Panc1 (cell line): ENCODE results near the gene SLC52A3. TPM values are rescaled to one million over a fixed set of nuclear protein-coding genes. Genes with fewer than 3 reads are reported as not detected.

ENCODE experiments used
- ATAC-seq: fragments of 200-7000 bp; cut with Tn5 transposase; 2 replicates; pipeline ENCODE4 v1.9.1; 2020; ENCODE audit warnings: mild to moderate bottlenecking, moderate library complexity
- BruUV-seq: library from RNA; stranded (reverse); fragments of 400-500 nt; replicated peaks from 2 replicates; lab custom pipeline; 2021; lab: Mats Ljungman, UMichigan
- CTCF ChIA-PET: fragments of 300-600 bp; sonication (Branson Sonifier 250); formaldehyde crosslinking; loops from one replicate; lab custom pipeline; 2022; ENCODE audit warnings: antibody characterized with exemption; lab: Charles Lee
- POLR2A ChIA-PET: fragments of 300-600 bp; sonication (Branson Sonifier 250); formaldehyde crosslinking; loops from one replicate; lab custom pipeline; 2022; ENCODE audit warnings: antibody characterized with exemption; lab: Charles Lee
- DNase-seq: peaks from one replicate; pipeline ENCODE4 v3.0.0-alpha.2; 2010; ENCODE audit warnings: low read depth, low spot score
- H3K27ac ChIP-seq: 2 replicates; pipeline ENCODE4 v1.5.1; 2011; ENCODE audit warnings: mild to moderate bottlenecking, low read length, inconsistent platforms
- H3K27me3 ChIP-seq: fragments of 200-500 bp; sonication (Bioruptor generic); 2 replicates; pipeline ENCODE4 v1.6.0; 2014; ENCODE audit warnings: low read length, inconsistent platforms; ENCODE audit not compliant: control insufficient read depth, insufficient read depth
- H3K36me3 ChIP-seq: fragments of 200-500 bp; sonication (Bioruptor generic); 2 replicates; pipeline ENCODE4 v1.5.1; 2014; ENCODE audit warnings: inconsistent platforms, mild to moderate bottlenecking, low read length, moderate library complexity; ENCODE audit not compliant: control insufficient read depth, insufficient read depth
- H3K4me1 ChIP-seq: 2 replicates; pipeline ENCODE4 v1.5.1; 2011; ENCODE audit warnings: inconsistent platforms, mild to moderate bottlenecking, low read length, moderate library complexity; ENCODE audit not compliant: control insufficient read depth, insufficient read depth
- H3K4me3 ChIP-seq, 2 experiments: 2 replicates each; pipeline ENCODE4 v1.5.1; 2011 to 2012; ENCODE audit warnings: low read depth in 2 of 2, low read length in 2 of 2, mild to moderate bottlenecking in 2 of 2, inconsistent platforms in 1 of 2, moderate library complexity in 1 of 2
- H3K9me3 ChIP-seq: fragments of 200-500 bp; sonication (Bioruptor generic); 2 replicates; pipeline ENCODE4 v1.5.1; 2014; ENCODE audit warnings: low read depth, mild to moderate bottlenecking, inconsistent platforms, low read length, moderate library complexity; ENCODE audit not compliant: control insufficient read depth, insufficient read depth
- CTCF ChIP-seq: fragments of 450-650 bp; IDR thresholded peaks from 2 replicates; pipeline ENCODE4 v1.5.1; 2017; ENCODE audit warnings: mild to moderate bottlenecking
- POLR2AphosphoS5 ChIP-seq: IDR thresholded peaks from 2 replicates; pipeline ENCODE4 v1.6.1; 2012; ENCODE audit warnings: mild to moderate bottlenecking, low read depth, low read length, moderate library complexity
- REST ChIP-seq, 2 experiments: IDR thresholded peaks; 2 replicates each; pipeline ENCODE4 v1.6.1; 2011 to 2012; ENCODE audit warnings: low read depth in 2 of 2, control low read depth in 1 of 2, low read length in 1 of 2, mild to moderate bottlenecking in 1 of 2, moderate library complexity in 1 of 2; ENCODE audit not compliant: insufficient read depth in 1 of 2
- SIN3A ChIP-seq: IDR thresholded peaks from 2 replicates; pipeline ENCODE4 v1.6.1; 2012; ENCODE audit warnings: low read depth, mild to moderate bottlenecking, low read length, moderate library complexity, borderline replicate concordance; ENCODE audit not compliant: insufficient read depth
- TCF7L2 ChIP-seq: IDR thresholded peaks from 2 replicates; pipeline ENCODE4 v1.6.1; 2011; ENCODE audit warnings: mild to moderate bottlenecking, low read depth, low read length, inconsistent platforms
- in situ Hi-C: cut with HindIII; loops from 2 replicates; pipeline ENCODE4 v1.10.0; 2016; ENCODE audit warnings: low sequenced_read_pairs, low pct_unique_long_range_greater_than_20kb
- intact Hi-C: fragments of 100-400 bp; cut with micrococcal nuclease; formaldehyde crosslinking; loops from one replicate; pipeline ENCODE4 v1.10.0; 2022; ENCODE audit not compliant: unreplicated experiment
- total RNA-seq: library from RNA; stranded (reverse); gene quantifications from one replicate; pipeline ENCODE4 v1.2.1, GENCODE V29; 2021; ENCODE audit not compliant: unreplicated experiment

The SLC52A3 gene
- total RNA-seq, 1 experiment from 2014 or later: 6.4 TPM

GRCh38 chr20:752291-752690, 16.0 kb downstream of the SLC52A3 start:
- no peaks in the 10 kb centered on the region for H3K36me3 ChIP-seq
- H3K4me1 ChIP-seq: no peaks in the 10 kb centered on the region
- POLR2A ChIA-PET: no interaction called here
- H3K27me3 ChIP-seq: no peaks in the 10 kb centered on the region
- in situ Hi-C loops (no loop called here), intact Hi-C loops (no loop called here)
- no TSS peak for BruUV-seq
- ATAC-seq (no peak), DNase-seq (no peak)
- no peak overlapping the region for H3K27ac ChIP-seq
- H3K9me3 ChIP-seq: no peaks in the 10 kb centered on the region
- CTCF ChIA-PET: no interaction called here
- H3K4me3 ChIP-seq: no peak overlapping the region
- TF ChIP-seq REST (IDR thresholded peaks at IDR 0.05; ENCODE audit: insufficient read depth in 1 of 2, low read depth in 2 of 2, low read length in 1 of 2): no peak
- no peak for TF ChIP-seq POLR2AphosphoS5
- no peak for TF ChIP-seq CTCF
- TF ChIP-seq TCF7L2: no peak
- TF ChIP-seq SIN3A: no peak

- Histone ChIP-seq H3K9me3 (no peaks in the 10 kb centered on the region), H3K4me3 (no peak overlapping the region), H3K36me3 (no peaks in the 10 kb centered on the region), H3K4me1 (no peaks in the 10 kb centered on the region), H3K27ac (no peak overlapping the region), H3K27me3 (no peaks in the 10 kb centered on the region)
- no TSS peak for BruUV-seq
- DNase-seq: no peak
- CTCF ChIA-PET: no interaction called here
- no peak for TF ChIP-seq REST (IDR thresholded peaks at IDR 0.05; ENCODE audit: insufficient read depth in 1 of 2, low read depth in 2 of 2, low read length in 1 of 2)
- TF ChIP-seq TCF7L2: no peak
- TF ChIP-seq SIN3A: no peak
- no peak for TF ChIP-seq CTCF
- POLR2A ChIA-PET: no interaction called here
- in situ Hi-C loops (no loop called here), intact Hi-C loops (no loop called here)
- ATAC-seq: no peak
Observed at GRCh38 chr20:751761-752160, 16.5 kb downstream of the SLC52A3 start.
